ENCODE data around the gene CNTFR. TPM values are rescaled to one million over a fixed set of nuclear protein-coding genes. Genes with fewer than 3 reads are reported as not detected.

CNTFR gene, protein sequence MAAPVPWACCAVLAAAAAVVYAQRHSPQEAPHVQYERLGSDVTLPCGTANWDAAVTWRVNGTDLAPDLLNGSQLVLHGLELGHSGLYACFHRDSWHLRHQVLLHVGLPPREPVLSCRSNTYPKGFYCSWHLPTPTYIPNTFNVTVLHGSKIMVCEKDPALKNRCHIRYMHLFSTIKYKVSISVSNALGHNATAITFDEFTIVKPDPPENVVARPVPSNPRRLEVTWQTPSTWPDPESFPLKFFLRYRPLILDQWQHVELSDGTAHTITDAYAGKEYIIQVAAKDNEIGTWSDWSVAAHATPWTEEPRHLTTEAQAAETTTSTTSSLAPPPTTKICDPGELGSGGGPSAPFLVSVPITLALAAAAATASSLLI
- 23.8 TPM for total RNA-seq

DNA sequence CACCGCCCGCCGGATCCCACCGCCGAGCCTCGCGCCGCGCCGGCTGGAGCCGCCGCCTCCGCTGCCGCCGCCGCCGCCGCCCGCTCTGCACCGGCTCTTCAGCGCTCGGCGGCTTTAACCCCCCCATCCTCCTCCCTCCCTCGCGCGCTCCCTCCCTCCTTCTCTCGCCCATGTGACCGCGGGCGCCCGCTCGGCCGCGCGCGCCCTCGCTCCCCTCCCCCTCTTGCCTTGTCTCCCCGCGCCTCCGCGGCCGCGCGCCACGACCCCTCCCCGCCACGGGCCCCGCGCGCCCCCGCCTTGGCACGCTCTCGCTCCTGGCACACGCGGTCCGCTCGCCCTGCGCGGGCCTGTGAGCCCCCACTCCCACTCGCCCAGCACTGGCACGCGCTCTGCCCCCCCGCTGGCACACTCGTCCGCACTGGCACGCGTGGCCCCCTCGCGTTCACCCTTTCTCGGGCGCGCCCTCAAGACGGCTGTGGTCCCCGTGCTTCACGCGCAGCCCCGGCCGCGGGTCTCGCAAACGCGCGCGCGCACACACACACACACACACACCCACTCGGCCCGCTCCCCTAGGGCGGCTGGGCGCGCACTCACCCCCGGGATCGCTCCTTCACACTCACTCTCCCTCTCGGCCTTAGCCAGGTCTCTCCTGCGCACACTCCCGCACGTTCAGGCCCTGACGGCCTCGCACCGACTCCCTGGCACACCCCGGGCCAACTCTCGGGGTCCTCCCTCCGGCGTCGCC lies at the start of gene CNTFR:
Gene CNTFR (minus strand): TSS at position 89 of the 745 bp plus-strand sequence. CDS start 20,743 bp downstream, outside the sequence.

DNA sequence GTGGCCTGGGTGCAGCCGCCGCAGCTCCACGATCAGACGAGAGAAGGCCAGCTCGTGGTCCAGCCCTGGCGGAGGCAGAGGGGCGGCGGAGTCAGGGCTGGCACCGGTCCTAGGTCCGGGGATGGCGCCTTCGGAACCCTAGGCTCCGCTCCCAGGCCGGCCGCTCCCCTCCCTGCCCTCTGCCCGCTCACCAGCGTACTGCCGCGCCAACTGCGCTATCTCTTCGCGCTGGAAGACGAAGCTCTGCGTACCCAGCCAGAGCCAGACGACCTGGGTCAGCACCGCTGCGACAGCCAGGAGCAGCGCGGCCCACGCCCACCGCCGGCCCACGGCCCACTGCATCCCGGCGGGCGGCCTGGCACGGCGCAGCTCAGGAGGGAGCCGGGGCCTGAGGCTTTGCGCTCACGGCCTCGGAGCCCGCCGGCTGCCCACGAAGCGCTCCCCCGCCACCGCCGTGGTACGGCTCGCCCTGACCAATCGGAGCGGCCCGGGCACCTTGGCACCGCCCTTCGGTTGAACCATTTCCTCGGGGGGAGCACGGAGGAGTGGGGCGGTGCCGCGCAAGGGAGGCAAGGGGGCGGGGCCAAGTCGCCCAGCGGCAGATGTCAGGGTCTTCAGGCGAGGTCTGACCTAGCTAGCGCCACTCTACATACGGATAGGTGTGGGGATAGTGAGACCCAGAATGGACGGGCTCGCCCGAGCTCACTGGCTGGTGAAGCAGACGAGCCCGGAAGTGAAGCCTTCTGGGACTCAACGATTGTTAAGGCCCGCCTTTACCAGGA lies 48.0 kb upstream of the CNTFR start, which contains the start of gene SIGMAR1:
Gene SIGMAR1 (minus strand): TSS at position 432 of the 782 bp plus-strand sequence. CDS start 90 bp downstream, at position 342.

GRCh38 chr9:34628656-34629490 lies 39.3 kb upstream of the CNTFR start, which contains the start of gene ARID3C:
ARID3C (minus strand) TSS chr9:34629066; CDS start chr9:34628014, 1,052 bp downstream.

DNA sequence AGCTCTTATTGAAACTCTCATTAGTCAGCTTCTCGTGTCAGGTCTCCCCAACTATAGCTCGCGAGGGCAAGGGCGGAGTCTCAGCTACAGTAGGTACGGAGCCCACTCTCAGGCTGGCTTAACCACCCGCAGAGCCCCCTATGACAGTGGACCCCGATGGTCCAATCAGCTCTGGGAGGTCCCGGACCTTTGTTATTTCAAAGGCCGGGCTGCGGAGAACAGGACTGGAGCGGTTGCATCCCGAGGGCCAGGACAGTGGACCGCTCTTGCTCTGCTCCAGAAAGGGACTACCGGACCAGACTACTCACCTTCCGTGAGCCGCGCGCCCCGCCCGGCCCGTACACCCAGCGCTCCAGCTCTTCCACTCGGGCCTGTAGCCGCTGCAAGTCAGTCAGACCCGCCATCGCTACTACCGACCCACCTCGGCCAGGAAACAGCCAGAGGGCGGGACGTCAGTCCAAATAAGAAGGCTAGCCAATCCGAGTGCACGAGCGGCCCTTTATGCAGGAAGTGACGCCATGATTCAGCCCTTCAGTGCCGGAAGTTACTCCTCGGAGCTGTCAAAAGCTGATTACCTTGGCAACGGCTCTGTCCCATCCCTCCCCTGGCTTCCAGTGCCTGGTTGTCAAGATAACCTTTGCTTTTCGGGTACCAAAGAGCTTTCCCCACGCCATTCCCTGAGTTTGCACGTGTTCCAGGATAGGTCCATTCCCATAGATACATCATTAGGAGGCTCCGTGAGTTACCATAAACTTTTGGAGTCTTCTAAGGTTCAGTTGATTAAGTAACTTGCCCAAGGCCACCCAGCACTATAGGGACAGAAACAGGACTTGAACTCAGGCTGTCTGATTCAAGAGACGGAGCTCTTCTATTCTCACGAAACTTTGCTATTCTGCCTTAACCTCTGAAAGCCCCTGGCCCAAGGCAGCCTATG lies 30.8 kb upstream of the CNTFR start, which contains the start of gene DCTN3:
Gene DCTN3 (minus strand): TSS at position 435 of the 934 bp plus-strand sequence. CDS start 31 bp downstream, at position 404.

DNA sequence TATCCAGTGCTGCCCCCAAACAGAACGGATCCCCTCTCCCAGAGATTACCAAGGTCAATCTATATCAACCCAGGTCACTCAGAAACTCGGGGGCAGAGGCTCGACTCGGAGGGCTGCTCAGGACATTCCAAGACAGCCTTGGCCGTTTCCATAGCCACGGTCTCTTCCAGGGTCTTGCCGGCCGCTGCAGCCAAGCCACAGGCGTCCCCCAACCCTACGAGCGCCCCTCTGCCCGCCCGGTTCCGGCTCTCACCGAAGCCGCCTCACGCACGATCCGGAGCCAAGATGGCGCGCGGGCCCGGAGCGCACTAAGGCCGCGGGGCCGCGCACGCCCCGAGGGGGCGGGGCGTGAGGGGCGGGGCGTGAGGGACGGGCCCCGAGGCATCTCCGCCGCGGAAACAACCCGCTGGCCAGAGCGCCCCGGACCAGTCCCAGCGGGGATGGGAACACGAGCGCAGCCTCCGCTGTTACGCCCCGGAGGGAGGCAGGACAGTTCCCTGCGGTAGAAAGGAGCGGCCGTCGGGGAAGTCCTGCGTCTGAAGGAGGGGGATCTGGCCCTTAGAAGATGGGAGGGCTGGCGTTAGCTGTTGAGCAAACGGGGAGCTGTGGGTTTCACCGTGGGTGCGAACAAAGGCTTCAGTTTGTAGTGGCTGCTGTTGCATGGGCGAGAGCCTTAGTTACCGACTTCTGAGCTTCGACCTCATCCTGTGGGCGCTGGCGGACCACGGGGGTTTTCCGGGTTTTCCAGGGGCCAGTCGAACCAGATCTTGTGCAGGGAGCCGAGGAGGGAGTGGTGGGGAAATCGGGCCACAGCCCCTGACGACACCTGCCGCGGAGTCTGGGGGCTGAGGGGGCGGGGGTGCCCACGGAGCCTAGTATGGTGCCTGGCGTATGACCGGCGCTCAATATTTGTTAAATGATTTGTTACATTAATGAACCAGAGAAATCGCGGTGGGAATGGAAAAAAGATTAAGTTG lies 22.6 kb upstream of the CNTFR start, which contains the start of gene RPP25L:
Gene RPP25L (minus strand): TSS at position 287 of the 977 bp plus-strand sequence. CDS start 801 bp downstream, outside the sequence.

DNA sequence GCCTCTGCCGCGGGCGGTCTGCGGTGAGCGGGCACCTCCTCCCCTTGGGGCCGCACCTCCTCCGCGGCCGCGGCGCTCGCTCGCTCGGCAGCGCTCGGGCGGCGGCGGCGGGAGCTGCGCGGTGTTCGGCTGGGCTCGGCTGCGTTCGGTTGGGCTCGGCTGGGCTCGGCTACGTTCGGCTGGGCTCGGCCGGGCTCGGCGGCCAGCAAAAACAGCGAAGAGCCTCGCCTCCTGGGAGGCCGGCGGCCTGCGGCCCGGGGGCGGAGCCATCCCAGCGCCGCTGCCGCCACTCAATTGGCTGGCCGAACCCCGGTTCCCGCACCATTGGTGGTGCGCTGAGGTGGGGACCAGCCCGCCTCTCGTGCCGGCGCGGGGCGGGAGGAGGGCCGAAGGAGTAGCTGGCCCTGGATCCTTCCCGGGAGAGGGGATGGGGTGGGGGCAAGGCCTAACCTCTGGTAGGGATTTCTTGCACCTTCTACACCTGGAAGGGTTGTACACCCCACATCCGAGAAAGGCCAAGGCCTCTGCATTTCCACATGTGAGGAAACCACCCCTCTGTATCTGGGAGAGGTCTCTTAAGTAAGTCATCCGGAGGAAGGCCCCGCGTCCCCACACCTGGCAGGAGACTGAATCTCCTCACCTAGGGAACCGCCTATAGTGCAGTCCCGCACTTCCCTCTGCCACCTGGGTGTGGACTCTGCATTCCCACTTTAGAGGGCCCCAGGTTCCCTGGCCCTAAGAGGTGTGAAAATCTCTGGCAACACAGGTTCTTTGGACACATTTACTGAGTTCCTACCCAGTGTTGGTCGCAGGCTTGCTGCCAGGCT lies 66.3 kb downstream of the CNTFR start, which contains the start of gene ENHO:
Gene ENHO (minus strand): TSS at position 20 of the 827 bp plus-strand sequence. CDS start 1,295 bp downstream, outside the sequence.

Other genes starting within 250 kb of the CNTFR start
- gene MYORG, start 212.8 kb downstream of the CNTFR start, total RNA-seq: 6.6 TPM
- gene FAM219A, start 131.2 kb downstream of the CNTFR start, total RNA-seq: 35.4 TPM
- gene DNAI1, start 130.9 kb downstream of the CNTFR start, total RNA-seq: 2.2 TPM
- 27.5 TPM for gene ENHO, start 66.7 kb downstream of the CNTFR start, total RNA-seq
- 4.4 TPM for gene RPP25L, start 22.4 kb upstream of the CNTFR start, total RNA-seq
- gene DCTN3, start 30.8 kb upstream of the CNTFR start, total RNA-seq: 121 TPM
- gene ARID3C, start 39.3 kb upstream of the CNTFR start, total RNA-seq: 0.63 TPM
- gene SIGMAR1, start 48.1 kb upstream of the CNTFR start, total RNA-seq: 26.6 TPM
- 70.7 TPM for gene GALT, start 57.0 kb upstream of the CNTFR start, total RNA-seq
- gene IL11RA, start 62.5 kb upstream of the CNTFR start, total RNA-seq: 11.6 TPM
- not detected for gene CCL27, start 72.9 kb upstream of the CNTFR start, total RNA-seq
- gene CCL19, start 101.6 kb upstream of the CNTFR start, total RNA-seq: not detected
- not detected for gene CCL21, start 120.4 kb upstream of the CNTFR start, total RNA-seq